ENCODE results near the gene PIGS.
A peak's percentile ranks its signal among the peaks of the same experiment; 100 is the strongest.
"Not testable (repeated sequence)": the region's sequence is repeated elsewhere in the genome, so short reads cannot be mapped to it uniquely, and the experiment has no call there.

The PIGS gene

GRCh38 chr17:28578246-28579195 is 7.2 kb upstream of the PIGS start:
- no peak for DNase-seq

GRCh38 chr17:28577466-28577824 is 6.1 kb upstream of the PIGS start:
- DNase-seq, result no peak

GRCh38 chr17:28576758-28577465 is 5.6 kb upstream of the PIGS start, which contains the start of gene ALDOC:
Gene ALDOC (minus strand): TSS chr17:28576895. CDS start chr17:28575532, 1,363 bp downstream.
- DNase-seq, result peak; percentile 93

GRCh38 chr17:28576016-28576415 is 4.7 kb upstream of the PIGS start:
- DNase-seq, result not testable (repeated sequence)

- DNase-seq, result no peak
Observed at GRCh38 chr17:28575126-28575795, 3.9 kb upstream of the PIGS start.

GRCh38 chr17:28574526-28574925 is 3.2 kb upstream of the PIGS start:
- no peak for DNase-seq

- DNase-seq, result no peak
Observed at GRCh38 chr17:28573966-28574480, 2.7 kb upstream of the PIGS start.

- no peak for DNase-seq
Observed at GRCh38 chr17:28573521-28573920, 2.2 kb upstream of the PIGS start.

- DNase-seq, result peak; percentile 35
Observed at GRCh38 chr17:28573040-28573380, 1.7 kb upstream of the PIGS start.

GRCh38 chr17:28572259-28573039 is 1.1 kb upstream of the PIGS start:
- DNase-seq, result no peak

- no peak for DNase-seq
Observed at GRCh38 chr17:28570716-28571360, 486 bp downstream of the PIGS start.

- DNase-seq, result no peak
Observed at GRCh38 chr17:28569446-28569845, 1.9 kb downstream of the PIGS start.

GRCh38 chr17:28567604-28568003 is 3.7 kb downstream of the PIGS start:
- no peak for DNase-seq

- peak; percentile 82 for DNase-seq
Observed at GRCh38 chr17:28563475-28563874, 7.8 kb downstream of the PIGS start.

- DNase-seq, result no peak
Observed at GRCh38 chr17:28555022-28555421, 16.3 kb downstream of the PIGS start.

GRCh38 chr17:28554565-28554964 is 16.8 kb downstream of the PIGS start:
- no peak for DNase-seq

GRCh38 chr17:28553000-28553505 is 18.3 kb downstream of the PIGS start:
- no peak for DNase-seq

- DNase-seq, result peak; percentile 75
Observed at GRCh38 chr17:28552176-28552999, 18.9 kb downstream of the PIGS start, which contains the start of gene UNC119. Gene UNC119 (minus strand): TSS chr17:28552624. CDS start chr17:28552557, 67 bp downstream.

GRCh38 chr17:28551421-28552175 is 19.7 kb downstream of the PIGS start:
- no peak for DNase-seq

GRCh38 chr17:28550858-28551257 is 20.5 kb downstream of the PIGS start:
- no peak for DNase-seq
